ENCODE measurements around the gene DEF6.
A peak's percentile ranks its signal among the peaks of the same experiment; 100 is the strongest.

Gene DEF6, protein sequence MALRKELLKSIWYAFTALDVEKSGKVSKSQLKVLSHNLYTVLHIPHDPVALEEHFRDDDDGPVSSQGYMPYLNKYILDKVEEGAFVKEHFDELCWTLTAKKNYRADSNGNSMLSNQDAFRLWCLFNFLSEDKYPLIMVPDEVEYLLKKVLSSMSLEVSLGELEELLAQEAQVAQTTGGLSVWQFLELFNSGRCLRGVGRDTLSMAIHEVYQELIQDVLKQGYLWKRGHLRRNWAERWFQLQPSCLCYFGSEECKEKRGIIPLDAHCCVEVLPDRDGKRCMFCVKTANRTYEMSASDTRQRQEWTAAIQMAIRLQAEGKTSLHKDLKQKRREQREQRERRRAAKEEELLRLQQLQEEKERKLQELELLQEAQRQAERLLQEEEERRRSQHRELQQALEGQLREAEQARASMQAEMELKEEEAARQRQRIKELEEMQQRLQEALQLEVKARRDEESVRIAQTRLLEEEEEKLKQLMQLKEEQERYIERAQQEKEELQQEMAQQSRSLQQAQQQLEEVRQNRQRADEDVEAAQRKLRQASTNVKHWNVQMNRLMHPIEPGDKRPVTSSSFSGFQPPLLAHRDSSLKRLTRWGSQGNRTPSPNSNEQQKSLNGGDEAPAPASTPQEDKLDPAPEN

DNA sequence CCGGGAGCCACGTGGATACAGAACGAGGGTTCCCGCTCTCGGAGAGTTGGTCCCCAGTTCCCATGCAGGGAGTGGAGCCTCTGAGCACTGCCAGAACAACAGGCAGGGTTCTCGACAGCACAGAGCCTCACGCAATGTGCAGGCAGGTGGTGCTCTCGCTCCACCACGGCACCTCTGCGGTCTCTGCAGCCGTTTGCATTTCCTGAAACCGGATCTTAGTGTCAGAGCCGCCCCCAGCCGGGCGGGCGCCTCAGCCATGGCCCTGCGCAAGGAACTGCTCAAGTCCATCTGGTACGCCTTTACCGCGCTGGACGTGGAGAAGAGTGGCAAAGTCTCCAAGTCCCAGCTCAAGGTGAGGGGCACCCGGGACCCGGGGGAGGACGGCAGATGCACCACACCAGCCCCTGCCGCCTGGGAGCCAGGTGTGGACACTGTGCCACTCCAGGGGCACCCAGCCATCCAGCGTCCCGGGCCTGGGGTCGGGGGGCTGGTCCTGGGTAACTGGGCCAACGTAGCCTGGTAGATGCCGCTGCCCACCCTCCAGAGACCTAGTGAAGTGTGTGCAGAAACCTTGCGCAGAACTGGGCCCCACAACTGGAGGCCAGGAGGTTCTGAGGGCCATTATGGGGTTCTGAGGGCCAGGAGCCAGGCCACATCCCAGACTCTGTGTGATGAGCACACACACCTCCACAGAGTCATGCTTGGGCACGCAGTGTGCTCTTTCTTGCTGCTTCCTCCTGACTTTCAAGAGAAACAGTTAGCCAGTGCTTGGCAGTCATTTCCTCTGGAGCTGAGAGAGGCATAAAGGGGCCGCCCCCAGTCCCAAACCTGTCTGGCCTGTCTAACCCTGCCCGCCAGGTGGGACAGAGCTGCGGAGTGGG is at the start of gene DEF6:
Gene DEF6, plus strand, starts transcription at position 218 of the 881 bp plus-strand sequence. Its CDS starts 39 bp downstream, at position 257.
- POLR2A ChIA-PET: no interaction called here
- H3K4me3 ChIP-seq (ENCODE audit: low read depth, low read length): peak within 1 kb of the TSS; percentile 55
- DNase-seq (ENCODE audit: low read depth, low spot score): peak; percentile 17
- CTCF ChIA-PET: interaction anchor here (1.2 to 7.2 kb wide), 13 partner anchors 8 to 169 kb away, joined by 4 to 93 read pairs (median 14); partner anchors contain the start of genes FANCE and RPL10A
- peak; percentile 80 for TF ChIP-seq CTCF (IDR thresholded peaks at IDR 0.05; ENCODE audit: insufficient read depth, low read length, missing control alignments)

GRCh38 chr6:35248300-35248699 is 49.3 kb upstream of the DEF6 start:
- POLR2A ChIA-PET: no interaction called here
- CTCF ChIA-PET: interaction anchor here (0.9 to 5.7 kb wide), 5 partner anchors 7 to 261 kb away, joined by 3 to 56 read pairs (median 11); partner anchors contain the start of gene ZNF76
- no peak for TF ChIP-seq CTCF (IDR thresholded peaks at IDR 0.05; ENCODE audit: insufficient read depth, low read length, missing control alignments)
- DNase-seq (ENCODE audit: low read depth, low spot score): no peak
- no peak overlapping the region for H3K4me3 ChIP-seq (ENCODE audit: low read depth, low read length)

GRCh38 chr6:35248965-35249364 is 48.7 kb upstream of the DEF6 start:
- no peak for TF ChIP-seq CTCF (IDR thresholded peaks at IDR 0.05; ENCODE audit: insufficient read depth, low read length, missing control alignments)
- ChIA-PET POLR2A (no interaction called here), CTCF (interaction anchor here (0.9 to 5.7 kb wide), 5 partner anchors 8 to 262 kb away, joined by 3 to 56 read pairs (median 11); partner anchors contain the start of gene ZNF76)
- no peak overlapping the region for H3K4me3 ChIP-seq (ENCODE audit: low read depth, low read length)
- DNase-seq (ENCODE audit: low read depth, low spot score): no peak

- H3K4me3 ChIP-seq (ENCODE audit: low read depth, low read length): no peak overlapping the region
- ChIA-PET POLR2A (no interaction called here), CTCF (interaction anchor here (5.7 kb wide), 1 partner anchor 11 kb away, joined by 56 read pairs; no protein-coding TSS in a partner anchor)
- DNase-seq (ENCODE audit: low read depth, low spot score): no peak
- no peak for TF ChIP-seq CTCF (IDR thresholded peaks at IDR 0.05; ENCODE audit: insufficient read depth, low read length, missing control alignments)
These were observed 45.7 kb upstream of the DEF6 start for GRCh38 chr6:35251949-35252348.

- ChIA-PET CTCF (interaction anchor here (0.9 to 5.7 kb wide), 2 partner anchors 9 to 12 kb away, joined by 3 to 56 read pairs; no protein-coding TSS in a partner anchor), POLR2A (no interaction called here)
- TF ChIP-seq CTCF (IDR thresholded peaks at IDR 0.05; ENCODE audit: insufficient read depth, low read length, missing control alignments): no peak
- no peak for DNase-seq (ENCODE audit: low read depth, low spot score)
- H3K4me3 ChIP-seq (ENCODE audit: low read depth, low read length): no peak overlapping the region
These were observed 44.4 kb upstream of the DEF6 start for GRCh38 chr6:35253249-35253648.

Measured in AG04449 (cell line).